Adrenal gland (tissue), 5 donors: Measurements from ENCODE around the gene OR10A3.

Experiments used
- POLR2A ChIP-seq, 2 donors: fragments of 450-650 bp; IDR thresholded peaks; one replicate each; pipeline ENCODE4 v1.6.1; 2017; ENCODE audit warnings: antibody characterized with exemption in 2 of 2, mild to moderate bottlenecking in 2 of 2, moderate library complexity in 1 of 2
- TF ChIP-seq, protein P1 (sequence below), 6 experiments: fragments of 450-650 bp in 4 of 6; fragments of 200-600 bp in 2 of 6; sonication (generic) in 1 of 6; IDR thresholded peaks; 1 replicate in 5 of 6; 2 replicates in 1 of 6; pipeline versions ENCODE4 v1.5.1 to v1.8.0; 2016 to 2021; ENCODE audit warnings: antibody characterized with exemption in 6 of 6, mild to moderate bottlenecking in 2 of 6, moderate library complexity in 1 of 6
- donor health status: DM: no; HTN: no; CAD: no.

DNA sequence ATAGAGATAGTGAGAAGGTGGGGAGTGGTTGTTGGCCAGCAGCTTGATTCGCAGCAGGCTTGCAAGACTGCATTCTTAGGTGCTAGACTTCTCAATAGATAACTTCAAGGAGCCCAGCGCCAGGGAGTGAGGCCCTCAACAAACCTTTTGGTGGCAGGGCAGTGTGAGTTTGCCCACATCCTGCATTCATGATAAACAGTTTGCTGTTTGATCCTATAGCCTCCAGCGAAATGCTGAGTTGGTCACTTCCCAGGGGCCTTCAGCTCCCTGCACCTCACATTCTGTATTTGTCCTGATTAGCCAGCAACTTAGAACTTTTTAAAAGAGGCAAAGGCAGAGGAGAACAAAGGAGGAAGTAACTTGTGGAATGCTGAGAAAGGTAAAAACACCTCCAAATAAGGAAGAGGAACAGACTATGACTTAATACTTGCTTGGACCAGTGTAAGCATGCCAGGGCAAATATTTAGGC, 35.5 kb downstream of the OR10A3 start:
- TF ChIP-seq POLR2A (IDR thresholded peaks at IDR 0.05) = no peak
- TF ChIP-seq, protein P1, sequence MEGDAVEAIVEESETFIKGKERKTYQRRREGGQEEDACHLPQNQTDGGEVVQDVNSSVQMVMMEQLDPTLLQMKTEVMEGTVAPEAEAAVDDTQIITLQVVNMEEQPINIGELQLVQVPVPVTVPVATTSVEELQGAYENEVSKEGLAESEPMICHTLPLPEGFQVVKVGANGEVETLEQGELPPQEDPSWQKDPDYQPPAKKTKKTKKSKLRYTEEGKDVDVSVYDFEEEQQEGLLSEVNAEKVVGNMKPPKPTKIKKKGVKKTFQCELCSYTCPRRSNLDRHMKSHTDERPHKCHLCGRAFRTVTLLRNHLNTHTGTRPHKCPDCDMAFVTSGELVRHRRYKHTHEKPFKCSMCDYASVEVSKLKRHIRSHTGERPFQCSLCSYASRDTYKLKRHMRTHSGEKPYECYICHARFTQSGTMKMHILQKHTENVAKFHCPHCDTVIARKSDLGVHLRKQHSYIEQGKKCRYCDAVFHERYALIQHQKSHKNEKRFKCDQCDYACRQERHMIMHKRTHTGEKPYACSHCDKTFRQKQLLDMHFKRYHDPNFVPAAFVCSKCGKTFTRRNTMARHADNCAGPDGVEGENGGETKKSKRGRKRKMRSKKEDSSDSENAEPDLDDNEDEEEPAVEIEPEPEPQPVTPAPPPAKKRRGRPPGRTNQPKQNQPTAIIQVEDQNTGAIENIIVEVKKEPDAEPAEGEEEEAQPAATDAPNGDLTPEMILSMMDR (IDR thresholded peaks at IDR 0.05) = no peak
